Kidney (tissue), 14 donors: ENCODE results near the gene VASH2. TPM values are rescaled to one million over a fixed set of nuclear protein-coding genes. Genes with fewer than 3 reads are reported as not detected.

Source experiments
- DNase-seq, 5 donors: peaks; one replicate each; pipeline ENCODE4 v3.0.0-alpha.2; 2013 to 2020
- FAIRE-seq: peaks from 2 replicates; lab custom pipeline; 2012; peaks lifted over from hg19 to GRCh38; lab: Jason Lieb, UNC
- H3K27ac ChIP-seq, 2 donors: one replicate each; pipeline ENCODE4 v1.7.0; 2013; ENCODE audit warnings: low read depth in 2 of 2, low read length in 2 of 2, inconsistent platforms in 1 of 2
- H3K27me3 ChIP-seq: one replicate; pipeline ENCODE4 v1.7.1; 2013; ENCODE audit warnings: low read length, inconsistent platforms; ENCODE audit not compliant: control insufficient read depth, insufficient read depth
- H3K36me3 ChIP-seq, 3 donors: one replicate each; pipeline versions ENCODE4 v1.7.0 to v1.7.1; 2013; ENCODE audit warnings: low read length in 3 of 3, control low read depth in 1 of 3, inconsistent platforms in 1 of 3; ENCODE audit not compliant: insufficient read depth in 3 of 3, control insufficient read depth in 2 of 3
- H3K4me1 ChIP-seq, 3 donors: one replicate each; pipeline versions ENCODE4 v1.7.0 to v1.7.1; 2013; ENCODE audit warnings: low read length in 3 of 3, inconsistent platforms in 1 of 3, low read depth in 1 of 3; ENCODE audit not compliant: control insufficient read depth in 2 of 3, insufficient read depth in 2 of 3
- H3K4me3 ChIP-seq, 3 donors: one replicate each; pipeline versions ENCODE4 v1.7.0 to v1.8.1; 2013; ENCODE audit warnings: low read length in 3 of 3, control low read depth in 1 of 3, inconsistent platforms in 1 of 3
- H3K9ac ChIP-seq, 3 donors: one replicate each; pipeline versions ENCODE4 v1.7.0 to v1.7.1; 2013; ENCODE audit warnings: low read length in 3 of 3, control low read depth in 1 of 3, inconsistent platforms in 1 of 3
- H3K9me3 ChIP-seq, 3 donors: one replicate each; pipeline versions ENCODE4 v1.7.0 to v1.7.1; 2013; ENCODE audit warnings: low read length in 3 of 3, control low read depth in 1 of 3, inconsistent platforms in 1 of 3; ENCODE audit not compliant: control insufficient read depth in 2 of 3, insufficient read depth in 1 of 3
- CTCF ChIP-seq: IDR thresholded peaks from 3 replicates; pipeline ENCODE4 v1.5.1; 2012; ENCODE audit warnings: mild to moderate bottlenecking, moderate library complexity, borderline replicate concordance; ENCODE audit not compliant: insufficient read depth; ENCODE audit errors: extremely low read depth
- intact Hi-C: fragments of 100-400 bp; cut with DNase I; formaldehyde crosslinking; loops from one replicate; pipeline ENCODE4 v1.11.1; 2022
- polyA plus RNA-seq: library from polyadenylated mRNA; stranded (reverse); fragments of 350-450 nt; fragmentation: Illumina TruSeq; extraction: RNeasy Lipid Tissue Mini Kit (QIAGEN cat#74804); gene quantifications from one replicate; pipeline ENCODE4 v1.2.3, GENCODE V29; 2014; ENCODE audit warnings: low read depth, low replicate concordance; ENCODE audit not compliant: insufficient read depth
- total RNA-seq: library from RNA; stranded (reverse); fragmentation: NEBNext Ultra II Directional; extraction: Animal tissue kit (Norgen Biotek cat#: 25700); gene quantifications from one replicate; pipeline ENCODE4 v1.2.1, GENCODE V29; 2021
- donor health status: control.
- donor health status: control.
- donor health status: control.
- donor health status: control.
- donor health status: control.
- donor health status: DM: yes; HTN: yes; CAD: no.
- donor health status: Normal renal cell carcinoma (clear cell type).

Gene VASH2
- total and polyA plus RNA-seq, 2 donors from 2014 or later, result 0.57 TPM; not detected in 1

DNA sequence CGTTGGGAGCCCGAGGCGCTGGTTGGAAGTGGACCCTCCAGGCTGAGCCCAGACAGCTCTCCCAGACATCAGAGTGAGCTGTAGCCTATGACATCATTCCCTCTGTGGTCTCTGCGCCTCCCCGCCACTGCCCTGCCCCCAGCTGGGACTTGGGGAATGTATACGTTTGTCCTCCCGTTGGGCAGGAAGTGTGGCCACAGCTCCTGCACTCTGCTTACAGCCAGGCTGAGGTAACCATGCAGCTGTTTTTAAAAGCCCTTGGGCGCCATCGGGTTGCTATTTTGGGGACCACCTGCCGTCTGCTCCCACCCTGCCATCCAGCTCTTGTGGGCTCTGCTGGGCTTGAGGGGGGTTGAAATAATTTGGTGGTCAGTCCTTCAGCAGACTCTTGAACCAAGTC, 7.8 kb downstream of the VASH2 start:
- H3K4me3 ChIP-seq, result no peak overlapping the region
- DNase-seq (no peak), FAIRE-seq (no peak)
- H3K9me3 ChIP-seq, result no peaks in the 10 kb centered on the region
- no peak overlapping the region for H3K9ac ChIP-seq
- no peak overlapping the region for H3K27ac ChIP-seq
- peaks cover 0 to 4% (median 0%) of the 10 kb centered on the region in 3 donors for H3K4me1 ChIP-seq
- TF ChIP-seq CTCF, result no peak
- no peaks in the 10 kb centered on the region for H3K36me3 ChIP-seq
- no peaks in the 10 kb centered on the region for H3K27me3 ChIP-seq
- intact Hi-C loops, result no loop called here

- no peaks in the 10 kb centered on the region for H3K9me3 ChIP-seq
- no peak overlapping the region for H3K27ac ChIP-seq
- no peaks in the 10 kb centered on the region for H3K36me3 ChIP-seq
- no peak overlapping the region for H3K9ac ChIP-seq
- no peak for TF ChIP-seq CTCF
- H3K4me1 ChIP-seq, result peaks cover 0 to 4% (median 0%) of the 10 kb centered on the region in 3 donors
- DNase-seq, result no peak
- H3K27me3 ChIP-seq, result no peaks in the 10 kb centered on the region
- no peak overlapping the region for H3K4me3 ChIP-seq
- FAIRE-seq, result no peak
- intact Hi-C loops, result no loop called here
These were observed 9.2 kb downstream of the VASH2 start for GRCh38 chr1:212959266-212960220.

GRCh38 chr1:212960932-212961331, 10.6 kb downstream of the VASH2 start:
- FAIRE-seq (no peak), DNase-seq (no peak)
- no peaks in the 10 kb centered on the region for H3K27me3 ChIP-seq
- intact Hi-C loops, result no loop called here
- TF ChIP-seq CTCF, result no peak
- H3K9me3 ChIP-seq, result no peaks in the 10 kb centered on the region
- H3K4me1 ChIP-seq, result peaks cover 0 to 4% (median 0%) of the 10 kb centered on the region in 3 donors
- no peak overlapping the region for H3K9ac ChIP-seq
- H3K4me3 ChIP-seq, result no peak overlapping the region
- no peak overlapping the region for H3K27ac ChIP-seq
- H3K36me3 ChIP-seq, result no peaks in the 10 kb centered on the region
